Inflammatory macrophage treated with lipopolysaccharide for 1 hour (primary cell): ENCODE measurements around the gene NFE2L3.
A peak's percentile ranks its signal among the peaks of the same experiment; 100 is the strongest.

Experiments used
- DNase-seq, 2 donors: peaks; one replicate each; pipeline ENCODE4 v3.0.0-alpha.2; 2020 to 2022

NFE2L3 gene

DNA sequence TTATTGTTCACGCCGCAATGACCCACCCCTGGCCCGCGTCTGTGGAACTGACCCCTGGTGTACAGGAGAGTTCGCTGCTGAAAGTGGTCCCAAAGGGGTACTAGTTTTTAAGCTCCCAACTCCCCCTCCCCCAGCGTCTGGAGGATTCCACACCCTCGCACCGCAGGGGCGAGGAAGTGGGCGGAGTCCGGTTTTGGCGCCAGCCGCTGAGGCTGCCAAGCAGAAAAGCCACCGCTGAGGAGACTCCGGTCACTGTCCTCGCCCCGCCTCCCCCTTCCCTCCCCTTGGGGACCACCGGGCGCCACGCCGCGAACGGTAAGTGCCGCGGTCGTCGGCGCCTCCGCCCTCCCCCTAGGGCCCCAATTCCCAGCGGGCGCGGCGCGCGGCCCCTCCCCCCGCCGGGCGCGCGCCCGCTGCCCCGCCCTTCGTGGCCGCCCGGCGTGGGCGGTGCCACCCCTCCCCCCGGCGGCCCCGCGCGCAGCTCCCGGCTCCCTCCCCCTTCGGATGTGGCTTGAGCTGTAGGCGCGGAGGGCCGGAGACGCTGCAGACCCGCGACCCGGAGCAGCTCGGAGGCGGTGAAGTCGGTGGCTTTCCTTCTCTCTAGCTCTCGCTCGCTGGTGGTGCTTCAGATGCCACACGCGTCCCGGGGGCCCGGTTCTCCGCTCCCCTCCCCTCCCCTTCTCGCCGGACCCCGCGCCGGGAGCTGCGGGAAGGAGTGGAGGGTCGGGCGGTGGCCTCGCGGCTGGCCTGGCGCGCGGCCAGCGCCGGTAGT is 49.4 kb downstream of the NFE2L3 start, which contains the start of gene CBX3:
CBX3 (plus strand) TSS at position 499 of the 772 bp plus-strand sequence. CDS start 1,254 bp downstream, outside the sequence.
- DNase-seq, result peak; percentile 70 to 84

DNA sequence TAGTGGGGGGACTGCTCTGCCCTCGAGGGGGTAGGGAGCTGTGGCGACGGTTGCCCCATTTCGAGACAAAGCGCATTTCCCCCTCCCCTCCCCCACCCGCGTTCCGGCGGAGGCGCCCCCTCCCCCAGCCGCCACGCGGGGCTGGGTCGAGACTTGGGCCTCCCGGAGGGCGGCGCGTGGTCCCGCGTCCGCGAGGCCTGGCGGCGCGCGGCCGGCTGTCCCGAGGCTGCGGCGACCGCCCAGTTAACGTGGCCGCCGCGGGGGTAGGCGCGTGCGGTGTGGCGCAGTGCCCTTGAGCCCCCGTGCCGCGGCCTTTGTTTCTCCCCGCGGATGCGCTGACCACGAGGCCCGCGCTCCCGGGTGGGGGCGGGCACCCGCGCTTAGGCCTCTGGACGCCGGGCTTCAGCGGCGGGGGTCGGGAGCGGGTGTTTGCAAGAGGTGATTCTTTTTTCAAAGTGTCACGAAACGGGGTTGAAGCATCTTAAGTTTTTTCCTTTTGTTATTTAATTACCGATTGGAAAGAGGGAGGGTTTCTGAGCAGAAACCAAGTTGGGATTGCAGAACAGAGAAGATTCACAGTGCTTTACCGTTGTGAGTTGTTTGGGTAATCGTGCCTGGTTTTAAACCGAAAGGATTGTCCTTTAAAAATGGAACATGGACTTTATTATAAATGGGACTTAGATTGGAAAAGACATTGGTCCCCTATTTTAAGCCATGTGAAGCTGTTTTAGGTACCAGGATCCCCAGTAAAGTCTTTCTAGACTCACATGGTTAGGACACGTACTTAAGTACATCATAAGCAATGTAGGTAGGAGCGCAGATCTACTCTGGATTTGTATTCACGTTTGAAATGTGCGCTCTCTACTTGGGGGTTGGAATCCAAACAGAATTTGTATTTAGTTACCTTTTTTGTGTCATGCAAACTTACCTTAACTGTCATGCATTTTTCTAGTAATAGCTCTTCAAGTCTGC is 50.3 kb downstream of the NFE2L3 start:
- DNase-seq, result no peak

DNA sequence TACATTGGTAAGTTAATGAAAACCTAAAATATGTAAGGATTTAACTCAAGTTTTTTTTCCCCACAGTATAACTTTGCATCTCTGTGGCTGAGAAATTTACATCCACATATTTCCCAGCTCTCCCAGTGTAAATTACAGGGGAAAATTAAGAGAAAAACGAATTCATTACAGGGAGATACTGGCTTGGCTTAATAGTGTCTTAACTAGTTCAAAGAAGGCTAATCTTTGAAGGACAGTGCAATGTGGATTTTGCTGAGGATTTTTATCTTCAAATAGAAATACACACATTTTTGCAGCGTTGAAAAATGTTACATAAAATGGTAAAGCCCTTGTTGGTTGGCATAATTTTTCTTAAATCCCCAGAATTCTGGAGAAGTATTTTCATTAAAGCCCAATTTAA is 51.0 kb downstream of the NFE2L3 start:
- no peak for DNase-seq

DNA sequence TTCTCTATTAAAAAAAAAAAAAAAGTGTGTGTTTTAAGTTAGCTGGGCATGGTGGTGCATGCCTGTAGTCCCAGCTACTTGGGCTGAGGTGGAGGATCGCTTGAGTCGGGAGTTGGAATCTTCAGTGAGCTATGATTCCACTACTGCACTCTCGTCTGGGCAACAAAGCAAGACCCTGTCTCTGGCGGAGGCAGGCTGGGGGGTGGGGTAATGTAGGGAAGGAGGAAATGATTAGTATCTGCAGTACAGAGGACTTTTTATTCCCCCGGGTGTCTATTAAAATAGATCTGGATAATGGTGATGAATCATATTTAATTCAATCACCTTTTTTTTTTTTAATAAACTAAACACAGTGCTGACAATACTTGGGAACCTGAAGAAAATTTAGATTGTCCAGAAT is 56.0 kb downstream of the NFE2L3 start:
- no peak for DNase-seq

DNA sequence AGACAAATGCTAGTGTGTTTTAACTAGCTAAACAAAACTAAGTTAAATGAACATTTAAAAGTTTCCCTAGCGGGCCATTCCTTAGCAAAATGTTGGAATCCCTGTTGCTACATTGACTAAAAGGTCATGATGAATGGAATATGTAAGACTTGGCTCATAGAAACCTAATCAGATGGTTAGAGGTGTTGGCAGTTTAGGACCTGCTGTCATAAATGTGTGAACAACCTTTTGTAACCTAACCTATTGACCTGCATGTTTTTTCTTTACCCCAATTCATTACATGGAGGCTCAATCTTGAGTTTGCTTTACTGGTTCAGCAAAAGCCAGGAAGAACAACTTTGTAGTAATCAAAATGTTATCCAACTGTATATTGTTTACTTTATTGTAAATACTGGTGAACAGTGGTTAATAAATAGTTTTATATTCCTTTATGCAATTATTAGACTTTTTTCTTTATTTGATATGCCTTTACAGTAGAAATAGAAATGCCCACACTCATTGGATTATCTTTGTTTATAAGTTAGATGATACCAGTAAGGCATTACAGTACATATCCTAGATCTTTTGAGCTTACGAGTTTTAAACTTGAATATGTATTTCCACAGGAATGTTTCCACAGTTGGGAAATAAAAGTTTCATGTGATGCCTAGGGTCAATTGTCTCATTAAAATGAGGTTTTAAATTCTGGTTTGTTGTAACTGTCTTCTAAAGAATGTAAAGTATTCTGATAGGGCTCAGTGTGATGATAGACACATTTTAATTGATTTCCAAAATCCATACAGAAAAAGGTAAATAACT is 61.1 kb downstream of the NFE2L3 start:
- DNase-seq, result no peak

DNA sequence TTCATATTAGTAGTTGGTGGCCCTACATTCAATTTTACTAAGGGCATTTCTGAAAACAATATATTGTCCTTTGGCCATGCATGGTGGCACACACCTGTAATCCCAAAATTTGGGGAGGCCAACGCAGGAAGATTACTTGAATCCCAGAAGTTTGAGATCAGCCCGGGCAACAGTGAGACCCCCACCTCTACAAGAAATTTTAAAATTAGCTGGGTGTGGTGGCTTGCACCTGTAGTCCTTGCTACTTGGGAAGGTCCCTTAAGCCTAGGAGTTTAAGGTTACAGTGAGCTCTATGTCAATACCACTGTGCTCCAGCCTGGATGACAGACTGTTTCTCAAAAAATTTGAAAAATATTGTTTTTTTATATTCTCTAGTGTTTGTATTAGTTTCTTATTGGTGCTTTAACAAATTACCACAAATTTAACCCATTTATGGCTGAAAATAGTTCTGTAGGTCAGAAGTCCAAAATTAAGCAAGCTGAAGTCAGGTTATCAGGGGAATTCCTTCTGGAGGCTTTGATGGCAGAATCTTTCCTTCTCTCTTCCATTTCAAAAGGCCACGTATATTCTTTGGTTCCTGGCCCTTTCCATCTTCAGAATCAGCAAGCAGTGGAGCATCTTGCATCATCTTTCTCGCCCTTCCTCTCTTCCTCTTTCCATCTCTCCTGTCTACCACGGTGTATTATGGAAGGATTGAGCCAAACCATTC is 62.0 kb downstream of the NFE2L3 start:
- DNase-seq, result no peak

DNA sequence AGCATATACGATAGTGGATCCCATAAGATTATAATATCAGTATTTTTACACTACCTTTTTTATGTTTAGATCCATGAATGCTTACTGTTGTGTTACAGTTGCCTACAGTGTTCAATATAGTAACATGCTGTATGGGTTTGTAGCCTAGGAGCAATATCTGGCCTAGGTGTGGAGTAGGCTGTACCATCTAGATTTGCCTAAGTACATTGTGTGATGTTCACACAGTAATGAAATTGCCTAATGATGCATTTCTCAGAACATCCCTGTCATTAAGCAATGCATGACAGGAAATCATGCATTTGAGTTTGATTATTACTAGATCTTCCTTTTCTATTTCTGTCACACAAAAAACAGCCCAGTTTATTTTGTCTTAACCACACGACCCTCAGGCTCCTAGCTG is 64.1 kb downstream of the NFE2L3 start:
- DNase-seq, result peak; percentile 42 to 66

DNA sequence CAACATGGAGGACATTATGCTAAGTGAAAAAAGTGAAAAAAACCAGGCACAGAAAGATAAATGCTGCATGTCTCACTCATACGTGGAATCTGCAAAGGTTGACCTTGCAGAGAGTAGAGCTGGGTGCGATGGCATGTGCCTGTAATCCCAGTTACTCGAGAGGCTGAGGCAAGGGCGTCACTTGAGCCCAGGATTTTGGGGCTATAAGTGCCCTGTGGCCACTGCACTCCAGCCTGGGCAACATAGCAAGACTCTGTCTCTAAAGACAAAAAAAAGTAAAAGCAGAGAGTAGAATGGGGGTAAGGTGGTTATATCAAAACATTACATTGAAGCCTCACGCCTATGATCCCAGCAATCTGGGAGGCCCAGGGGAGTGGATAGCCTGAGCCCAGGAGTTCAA is 72.4 kb downstream of the NFE2L3 start:
- DNase-seq, result no peak

DNA sequence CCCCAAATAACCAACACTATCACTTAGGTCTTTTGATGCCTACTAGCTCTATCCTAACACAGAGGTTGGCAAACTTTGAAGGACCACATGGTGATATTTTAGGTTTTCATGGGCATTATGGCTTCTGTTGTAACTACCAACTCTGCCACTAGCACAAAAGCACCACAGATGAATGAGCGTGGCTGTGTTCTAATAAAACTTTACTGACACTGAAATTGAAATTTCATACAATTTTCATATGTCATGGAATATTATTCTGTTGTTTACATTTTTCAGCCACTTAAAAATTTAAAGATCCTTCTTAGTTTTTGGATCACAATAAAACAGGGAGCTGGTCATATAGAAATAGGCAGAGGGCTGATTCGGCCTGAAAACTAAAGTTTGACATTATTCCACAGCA is 76.0 kb downstream of the NFE2L3 start:
- no peak for DNase-seq

DNA sequence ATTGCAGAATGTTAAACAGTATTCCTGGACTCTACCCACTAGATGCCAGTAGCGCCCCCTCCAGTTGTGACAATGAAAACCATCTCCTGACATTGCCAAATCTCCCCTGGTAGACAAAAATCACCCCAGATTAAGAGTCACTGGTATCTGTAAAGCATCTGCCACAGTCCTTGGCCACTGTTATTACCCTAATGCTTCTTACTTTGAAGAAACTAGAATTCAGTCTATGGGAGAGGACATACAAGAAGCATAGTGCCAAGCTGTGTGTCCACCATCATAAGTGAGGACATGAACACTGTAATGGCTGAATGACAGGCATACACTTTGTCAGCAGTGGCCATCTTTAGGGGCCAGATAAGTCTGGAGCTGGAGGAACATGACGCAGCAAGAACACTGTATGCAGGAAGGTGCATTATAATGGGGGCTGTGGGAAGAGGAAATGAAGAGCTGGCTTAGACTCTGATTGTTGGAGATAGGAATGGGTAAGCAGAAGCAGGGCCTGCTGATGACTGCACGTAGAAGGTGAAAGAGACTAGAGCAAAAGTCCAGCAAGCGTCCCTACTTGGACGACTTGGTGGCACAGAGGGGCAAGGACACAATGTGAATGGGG is 82.0 kb downstream of the NFE2L3 start:
- DNase-seq, result no peak
